PC-3 (cell line): ENCODE results near the gene SLC17A1.
"Not testable (repeated sequence)": the region's sequence is repeated elsewhere in the genome, so short reads cannot be mapped to it uniquely, and the experiment has no call there.

ENCODE experiments used
- CTCF ChIP-seq: fragments of 300-600 bp; sonication (generic); conservative IDR thresholded peaks from 2 replicates; pipeline ENCODE4 v1.5.1; 2017; ENCODE audit warnings: antibody characterized with exemption, low read depth, mild to moderate bottlenecking, low read length
- EZH2phosphoT487 ChIP-seq: fragments of 300-600 bp; sonication (generic); IDR thresholded peaks from 2 replicates; pipeline ENCODE4 v1.6.1; 2018; ENCODE audit warnings: mild to moderate bottlenecking, antibody characterized with exemption, low read length, borderline replicate concordance

GRCh38 chr6:25748601-25749517 lies 83.0 kb downstream of the SLC17A1 start:
- TF ChIP-seq CTCF, EZH2phosphoT487: not testable (repeated sequence)
